Neural progenitor cell (in vitro differentiated cells): ENCODE data around the gene NRROS. TPM values are rescaled to one million over a fixed set of nuclear protein-coding genes. Genes with fewer than 3 reads are reported as not detected.

Experiments
- DNase-seq: peaks from one replicate; pipeline ENCODE4 v3.0.0-alpha.2; 2016; ENCODE audit warnings: low spot score
- H2AFZ ChIP-seq: fragments of 200-600 bp; sonication (generic); replicated peaks from 2 replicates; pipeline ENCODE4 v1.6.1; 2016; ENCODE audit warnings: antibody characterized with exemption
- H3F3A ChIP-seq: fragments of 200-600 bp; sonication (generic); 2 replicates; pipeline ENCODE4 v1.6.1; 2016; ENCODE audit warnings: antibody characterized with exemption, low read depth
- H3K27ac ChIP-seq: fragments of 200-600 bp; sonication (generic); 2 replicates; pipeline ENCODE4 v1.5.1; 2016; ENCODE audit warnings: mild to moderate bottlenecking
- H3K27me3 ChIP-seq: fragments of 200-600 bp; sonication (generic); 2 replicates; pipeline ENCODE4 v1.6.1; 2016; ENCODE audit warnings: mild to moderate bottlenecking, moderate library complexity
- H3K36me3 ChIP-seq: fragments of 200-600 bp; sonication (generic); 2 replicates; pipeline ENCODE4 v1.5.1; 2016
- H3K4me1 ChIP-seq: fragments of 200-600 bp; sonication (generic); 2 replicates; pipeline ENCODE4 v1.6.1; 2016; ENCODE audit warnings: mixed run types
- H3K4me2 ChIP-seq: fragments of 200-600 bp; sonication (generic); 2 replicates; pipeline ENCODE4 v1.6.1; 2016
- H3K4me3 ChIP-seq: fragments of 200-600 bp; sonication (generic); 2 replicates; pipeline ENCODE4 v1.5.1; 2016
- H3K79me2 ChIP-seq: fragments of 200-600 bp; sonication (generic); 2 replicates; pipeline ENCODE4 v1.6.1; 2016; ENCODE audit warnings: low read depth
- H3K9ac ChIP-seq: fragments of 200-600 bp; sonication (generic); 2 replicates; pipeline ENCODE4 v1.6.1; 2016
- H3K9me3 ChIP-seq: fragments of 200-600 bp; sonication (generic); 2 replicates; pipeline ENCODE4 v1.5.1; 2016; ENCODE audit warnings: low read depth
- H4K20me1 ChIP-seq: fragments of 200-600 bp; sonication (generic); 2 replicates; pipeline ENCODE4 v1.6.1; 2016; ENCODE audit warnings: low read depth
- H3K27ac Mint-ChIP-seq: 3 replicates; pipeline ENCODE4 v1.8.0; 2021; ENCODE audit warnings: mixed read lengths
- H3K27me3 Mint-ChIP-seq: 2 replicates; pipeline ENCODE4 v1.8.0; 2022; ENCODE audit warnings: low read depth, mild to moderate bottlenecking, inconsistent platforms, moderate library complexity, mixed read lengths; ENCODE audit not compliant: insufficient read depth
- H3K36me3 Mint-ChIP-seq: 3 replicates; pipeline ENCODE4 v1.8.0; 2021; ENCODE audit warnings: mixed read lengths
- H3K4me1 Mint-ChIP-seq: 3 replicates; pipeline ENCODE4 v1.8.0; 2021; ENCODE audit warnings: mixed read lengths
- H3K4me3 Mint-ChIP-seq: 3 replicates; pipeline ENCODE4 v1.8.0; 2021; ENCODE audit warnings: mild to moderate bottlenecking, moderate library complexity, mixed read lengths
- H3K9me3 Mint-ChIP-seq: 3 replicates; pipeline ENCODE4 v1.8.0; 2020; ENCODE audit warnings: mixed read lengths
- CTCF ChIP-seq: fragments of 200-600 bp; sonication (generic); IDR thresholded peaks from 2 replicates; pipeline ENCODE4 v1.5.1; 2017; ENCODE audit warnings: antibody characterized with exemption, mild to moderate bottlenecking
- EZH2 ChIP-seq: fragments of 200-600 bp; sonication (generic); IDR thresholded peaks from 2 replicates; pipeline ENCODE4 v1.6.1; 2017; ENCODE audit warnings: antibody characterized with exemption, mild to moderate bottlenecking, moderate library complexity
- EZH2phosphoT487 ChIP-seq: fragments of 200-600 bp; sonication (generic); IDR thresholded peaks from 2 replicates; pipeline ENCODE4 v1.6.1; 2017; ENCODE audit warnings: antibody characterized with exemption
- total RNA-seq: library from RNA; depleted of rRNA; stranded (reverse); fragments of >200 nt; gene quantifications from 2 replicates; pipeline ENCODE4 v1.2.3, GENCODE V29; 2015; ENCODE audit warnings: low replicate concordance

Gene NRROS
- total RNA-seq, 1 donor from 2014 or later: 0.58 TPM

GRCh38 chr3:196700801-196701200 is 61.3 kb downstream of the NRROS start:
- Histone ChIP-seq H3K79me2 (no peaks in the 10 kb centered on the region), H3K4me1 (no peaks in the 10 kb centered on the region), H3K36me3 (no peaks in the 10 kb centered on the region), H3K9me3 (no peaks in the 10 kb centered on the region), H3K4me2 (no peak overlapping the region), H3K9ac (no peak overlapping the region), H3K27ac (no peak overlapping the region), H3K4me3 (no peak overlapping the region), H2AFZ (no peak overlapping the region), H3K27me3 (no peaks in the 10 kb centered on the region), H3F3A (no peaks in the 10 kb centered on the region), H4K20me1 (no peaks in the 10 kb centered on the region)
- DNase-seq: no peak
- Mint-ChIP-seq H3K27me3 (no peaks in the 10 kb centered on the region), H3K9me3 (no peaks in the 10 kb centered on the region), H3K27ac (no peak overlapping the region), H3K4me3 (no peak overlapping the region), H3K36me3 (no peaks in the 10 kb centered on the region), H3K4me1 (no peaks in the 10 kb centered on the region)
- TF ChIP-seq EZH2phosphoT487 (no peak), CTCF (no peak), EZH2 (no peak)

GRCh38 chr3:196706327-196706726 is 66.8 kb downstream of the NRROS start:
- H3K36me3 Mint-ChIP-seq: peaks cover 5% of the 10 kb centered on the region

GRCh38 chr3:196706731-196707130 is 67.2 kb downstream of the NRROS start:
- Histone ChIP-seq H3K9ac (no peak overlapping the region), H3K4me1 (no peaks in the 10 kb centered on the region), H3K27me3 (peaks cover 9% of the 10 kb centered on the region), H3F3A (peaks cover 7% of the 10 kb centered on the region), H3K27ac (no peak overlapping the region), H3K36me3 (no peaks in the 10 kb centered on the region), H3K9me3 (no peaks in the 10 kb centered on the region), H3K4me3 (no peak overlapping the region), H3K79me2 (no peaks in the 10 kb centered on the region), H3K4me2 (no peak overlapping the region), H2AFZ (no peak overlapping the region), H4K20me1 (no peaks in the 10 kb centered on the region)
- H3K27me3 Mint-ChIP-seq: no peaks in the 10 kb centered on the region
- H3K4me1 Mint-ChIP-seq: peaks cover 9% of the 10 kb centered on the region
- H3K36me3 Mint-ChIP-seq: peaks cover 5% of the 10 kb centered on the region
- no peaks in the 10 kb centered on the region for H3K9me3 Mint-ChIP-seq
- no peak overlapping the region for H3K27ac Mint-ChIP-seq
- TF ChIP-seq CTCF: no peak
- no peak for TF ChIP-seq EZH2
- no peak for TF ChIP-seq EZH2phosphoT487
- no peak overlapping the region for H3K4me3 Mint-ChIP-seq
- DNase-seq: no peak

More at GRCh38 chr3:196706327-196706726, 66.8 kb downstream of the NRROS start:
- Histone ChIP-seq H2AFZ (no peak overlapping the region), H3K27ac (no peak overlapping the region), H3K36me3 (no peaks in the 10 kb centered on the region), H3K4me3 (no peak overlapping the region), H3K9me3 (no peaks in the 10 kb centered on the region), H3K9ac (no peak overlapping the region), H3K4me2 (no peak overlapping the region), H3K27me3 (peaks cover 6% of the 10 kb centered on the region), H4K20me1 (no peaks in the 10 kb centered on the region), H3F3A (peaks cover 3% of the 10 kb centered on the region), H3K79me2 (no peaks in the 10 kb centered on the region), H3K4me1 (no peaks in the 10 kb centered on the region)
- Mint-ChIP-seq H3K27me3 (no peaks in the 10 kb centered on the region), H3K4me3 (no peak overlapping the region), H3K4me1 (peaks cover 7% of the 10 kb centered on the region), H3K27ac (no peak overlapping the region), H3K9me3 (no peaks in the 10 kb centered on the region)
- TF ChIP-seq CTCF: no peak
- no peak for DNase-seq

GRCh38 chr3:196707566-196707965 is 68.1 kb downstream of the NRROS start:
- no peak overlapping the region for H3K9ac ChIP-seq
- DNase-seq: no peak
- peaks cover 5% of the 10 kb centered on the region for H3K36me3 Mint-ChIP-seq
- H2AFZ ChIP-seq: no peak overlapping the region
- H3K27me3 ChIP-seq: peaks cover 9% of the 10 kb centered on the region
- H3K9me3 ChIP-seq: no peaks in the 10 kb centered on the region
- H3K4me3 ChIP-seq: no peak overlapping the region
- H3K4me3 Mint-ChIP-seq: no peak overlapping the region
- no peaks in the 10 kb centered on the region for H3K4me1 ChIP-seq
- no peak overlapping the region for H3K27ac Mint-ChIP-seq
- no peak overlapping the region for H3K27ac ChIP-seq
- H4K20me1 ChIP-seq: no peaks in the 10 kb centered on the region
- H3K9me3 Mint-ChIP-seq: no peaks in the 10 kb centered on the region
- H3K36me3 ChIP-seq: no peaks in the 10 kb centered on the region
- TF ChIP-seq CTCF: no peak
- no peak for TF ChIP-seq EZH2
- TF ChIP-seq EZH2phosphoT487: no peak
- H3K27me3 Mint-ChIP-seq: no peaks in the 10 kb centered on the region
- H3K79me2 ChIP-seq: no peaks in the 10 kb centered on the region
- H3F3A ChIP-seq: peaks cover 10% of the 10 kb centered on the region
- H3K4me2 ChIP-seq: no peak overlapping the region
- H3K4me1 Mint-ChIP-seq: peaks cover 11% of the 10 kb centered on the region
